H9 (cell line): ENCODE data around the gene CLEC3B. TPM values are rescaled to one million over a fixed set of nuclear protein-coding genes. Genes with fewer than 3 reads are reported as not detected.

Experiments used
- DNase-seq: peaks from one replicate; pipeline ENCODE4 v3.0.0-alpha.2; 2017
- H2AFZ ChIP-seq: one replicate; pipeline ENCODE4 v1.6.1; 2013; ENCODE audit warnings: mild to moderate bottlenecking, low read length, control low read depth, moderate library complexity
- H2AK5ac ChIP-seq: 2 replicates; pipeline ENCODE4 v1.6.1; 2013; ENCODE audit warnings: low read length, control low read depth, mixed read lengths; ENCODE audit not compliant: insufficient read length
- H2BK120ac ChIP-seq: one replicate; pipeline ENCODE4 v1.6.1; 2013; ENCODE audit warnings: low read depth, mild to moderate bottlenecking, low read length, control low read depth, inconsistent platforms; ENCODE audit not compliant: poor library complexity, severe bottlenecking
- H2BK12ac ChIP-seq: 2 replicates; pipeline ENCODE4 v1.6.1; 2013; ENCODE audit warnings: low read length, control low read depth, mixed read lengths, low read depth; ENCODE audit not compliant: insufficient read length
- H2BK15ac ChIP-seq: 2 replicates; pipeline ENCODE4 v1.6.1; 2013; ENCODE audit warnings: low read depth, low read length, control low read depth
- H2BK20ac ChIP-seq: one replicate; pipeline ENCODE4 v1.6.1; 2013; ENCODE audit warnings: low read depth, mild to moderate bottlenecking, low read length, control low read depth, inconsistent platforms; ENCODE audit not compliant: poor library complexity, severe bottlenecking
- H2BK5ac ChIP-seq: 2 replicates; pipeline ENCODE4 v1.6.1; 2013; ENCODE audit warnings: low read length, control low read depth, mixed read lengths; ENCODE audit not compliant: insufficient read length
- H3K14ac ChIP-seq: 2 replicates; pipeline ENCODE4 v1.6.1; 2013; ENCODE audit warnings: low read length, control low read depth; ENCODE audit not compliant: insufficient read depth
- H3K18ac ChIP-seq: 2 replicates; pipeline ENCODE4 v1.6.1; 2013; ENCODE audit warnings: low read depth, mild to moderate bottlenecking, mixed read lengths, low read length, control low read depth; ENCODE audit not compliant: insufficient read length
- H3K23ac ChIP-seq: 2 replicates; pipeline ENCODE4 v1.6.1; 2013; ENCODE audit warnings: low read length, control low read depth, mixed read lengths, low read depth; ENCODE audit not compliant: insufficient read length
- H3K23me2 ChIP-seq: 2 replicates; pipeline ENCODE4 v1.6.1; 2013; ENCODE audit warnings: low read depth, mild to moderate bottlenecking, mixed read lengths, low read length, control low read depth; ENCODE audit not compliant: insufficient read length, poor library complexity, severe bottlenecking
- H3K27ac ChIP-seq: 2 replicates; pipeline ENCODE4 v1.5.1; 2013; ENCODE audit warnings: low read length, control low read depth, mixed read lengths, low read depth; ENCODE audit not compliant: insufficient read length
- H3K27me3 ChIP-seq: 2 replicates; pipeline ENCODE4 v1.6.1; 2013; ENCODE audit warnings: low read length, control low read depth, inconsistent platforms; ENCODE audit not compliant: insufficient read depth
- H3K4ac ChIP-seq: 2 replicates; pipeline ENCODE4 v1.6.1; 2013; ENCODE audit warnings: low read depth, mild to moderate bottlenecking, control low read depth, inconsistent platforms, low read length, moderate library complexity
- H3K4me1 ChIP-seq: 2 replicates; pipeline ENCODE4 v1.6.1; 2013; ENCODE audit warnings: low read length, control low read depth, inconsistent platforms; ENCODE audit not compliant: insufficient read depth
- H3K4me2 ChIP-seq: 2 replicates; pipeline ENCODE4 v1.6.1; 2013; ENCODE audit warnings: low read length, control low read depth, mixed read lengths; ENCODE audit not compliant: insufficient read length, insufficient read depth
- H3K56ac ChIP-seq: 2 replicates; pipeline ENCODE4 v1.6.1; 2013; ENCODE audit warnings: low read depth, mild to moderate bottlenecking, mixed read lengths, low read length, control low read depth; ENCODE audit not compliant: insufficient read length
- H3K79me1 ChIP-seq: 2 replicates; pipeline ENCODE4 v1.6.1; 2013; ENCODE audit warnings: low read depth, mild to moderate bottlenecking, moderate library complexity, low read length, control low read depth, inconsistent platforms; ENCODE audit not compliant: insufficient read depth, poor library complexity, severe bottlenecking
- H3K79me2 ChIP-seq: 2 replicates; pipeline ENCODE4 v1.6.1; 2013; ENCODE audit warnings: low read length, control low read depth, inconsistent platforms; ENCODE audit not compliant: insufficient read depth
- H3K9ac ChIP-seq: 2 replicates; pipeline ENCODE4 v1.6.1; 2013; ENCODE audit warnings: low read length, control low read depth, mixed read lengths; ENCODE audit not compliant: insufficient read length; ENCODE audit errors: extremely low read depth
- H3K9me3 ChIP-seq: one replicate; pipeline ENCODE4 v1.6.1; 2013; ENCODE audit warnings: low read depth, low read length, inconsistent platforms; ENCODE audit not compliant: control insufficient read depth
- H3T11ph ChIP-seq: one replicate; pipeline ENCODE4 v1.6.1; 2013; ENCODE audit warnings: mild to moderate bottlenecking, low read length, control low read depth, inconsistent platforms
- H4K20me1 ChIP-seq: one replicate; pipeline ENCODE4 v1.6.1; 2013; ENCODE audit not compliant: control insufficient read depth, insufficient read length, insufficient read depth
- H4K5ac ChIP-seq: 2 replicates; pipeline ENCODE4 v1.6.1; 2013; ENCODE audit warnings: low read depth, mild to moderate bottlenecking, mixed read lengths, low read length, control low read depth; ENCODE audit not compliant: insufficient read length
- H4K8ac ChIP-seq: replicated peaks from 2 replicates; pipeline ENCODE4 v1.6.1; 2013; ENCODE audit warnings: low read length, control low read depth, mixed read lengths, low read depth; ENCODE audit not compliant: insufficient read length
- H4K91ac ChIP-seq: 2 replicates; pipeline ENCODE4 v1.6.1; 2013; ENCODE audit warnings: low read depth, mild to moderate bottlenecking, moderate library complexity, mixed read lengths, low read length, control low read depth; ENCODE audit not compliant: insufficient read length
- H3K27ac Mint-ChIP-seq, 3 experiments: 2 replicates in 2 of 3; 3 replicates in 1 of 3; pipeline ENCODE4 v1.8.0; 2020 to 2021; ENCODE audit warnings: mixed read lengths in 3 of 3, mild to moderate bottlenecking in 1 of 3, moderate library complexity in 1 of 3
- H3K27me3 Mint-ChIP-seq: 2 replicates; pipeline ENCODE4 v1.8.0; 2021; ENCODE audit warnings: low read depth, mild to moderate bottlenecking, moderate library complexity, mixed read lengths
- H3K36me3 Mint-ChIP-seq, 3 experiments: 2 replicates in 2 of 3; 3 replicates in 1 of 3; pipeline ENCODE4 v1.8.0; 2020 to 2021; ENCODE audit warnings: low read depth in 3 of 3, mixed read lengths in 3 of 3; ENCODE audit not compliant: insufficient read depth in 1 of 3
- H3K4me1 Mint-ChIP-seq, 2 experiments: 2 replicates each; pipeline ENCODE4 v1.8.0; 2020; ENCODE audit warnings: mixed read lengths in 2 of 2
- H3K4me3 Mint-ChIP-seq, 2 experiments: 2 replicates in 1 of 2; 3 replicates in 1 of 2; pipeline ENCODE4 v1.8.0; 2020 to 2021; ENCODE audit warnings: mild to moderate bottlenecking in 2 of 2, mixed read lengths in 2 of 2, moderate library complexity in 1 of 2
- H3K9me3 Mint-ChIP-seq, 2 experiments: 2 replicates in 1 of 2; 3 replicates in 1 of 2; pipeline ENCODE4 v1.8.0; 2020; ENCODE audit warnings: mild to moderate bottlenecking in 2 of 2, mixed read lengths in 2 of 2, moderate library complexity in 1 of 2
- WGBS: extraction: QIAGEN DNeasy Blood & Tissue Kit; methylation state at CpG from one replicate; pipeline ENCODE4 v1.1.7; 2013; ENCODE audit warnings: missing lambda C conversion rate, low lambda C conversion rate, mixed read lengths; ENCODE audit not compliant: insufficient read length; ENCODE audit errors: extremely low coverage; 5-methylcytosine and 5-hydroxymethylcytosine counted together
- total RNA-seq: library from RNA; stranded (reverse); gene quantifications from 2 replicates; pipeline ENCODE4 v1.2.1, GENCODE V29; 2021
- TF ChIP-seq, protein P1 (sequence below): fragments of 200-600 bp; sonication (generic); conservative IDR thresholded peaks from 3 replicates; pipeline ENCODE4 v1.8.0; 2021; ENCODE audit warnings: antibody characterized with exemption, mild to moderate bottlenecking

CLEC3B gene
- total RNA-seq, 1 experiment from 2014 or later, result not detected

DNA sequence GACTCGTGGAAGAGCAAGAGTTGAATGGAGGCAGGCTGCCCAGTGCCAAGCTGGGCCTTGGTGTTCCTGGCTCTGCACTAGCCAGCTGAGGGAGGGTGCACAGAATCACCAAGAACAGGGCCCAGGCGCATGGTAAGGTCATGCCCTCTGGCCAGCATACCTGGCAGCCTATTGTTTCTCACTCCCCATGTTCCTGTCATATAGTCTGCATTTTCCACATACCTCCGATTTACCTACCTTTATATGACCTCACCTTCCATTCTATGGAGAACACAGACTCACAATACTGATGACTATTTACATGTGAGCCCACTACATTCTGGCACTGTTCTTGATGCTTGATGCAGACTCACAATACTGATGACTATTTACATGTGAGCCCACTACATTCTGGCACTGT, 5.4 kb downstream of the CLEC3B start:
- Histone ChIP-seq H2BK5ac (no peak overlapping the region), H2AFZ (no peak overlapping the region), H4K20me1 (no peaks in the 10 kb centered on the region), H4K5ac (no peak overlapping the region), H2BK20ac (no peak overlapping the region), H3K4me2 (no peak overlapping the region), H3K27ac (no peak overlapping the region), H3K14ac (no peak overlapping the region), H3K23ac (no peak overlapping the region), H4K8ac (no peak overlapping the region), H2AK5ac (no peak overlapping the region), H2BK15ac (no peak overlapping the region), H3K9me3 (no peaks in the 10 kb centered on the region), H2BK120ac (no peak overlapping the region), H3K79me2 (no peaks in the 10 kb centered on the region), H3T11ph (no peak overlapping the region), H3K4me1 (no peaks in the 10 kb centered on the region; the same call in 1 of the 2 replicates), H3K23me2 (peaks cover 4% of the 10 kb centered on the region), H3K9ac (no peak overlapping the region), H2BK12ac (no peak overlapping the region), H3K18ac (no peak overlapping the region), H3K4ac (no peak overlapping the region), H3K56ac (no peak overlapping the region), H4K91ac (no peak overlapping the region), H3K79me1 (no peaks in the 10 kb centered on the region), H3K27me3 (peaks cover 16% of the 10 kb centered on the region; the same call in 1 of the 2 replicates)
- DNase-seq, result no peak
- peaks cover 57% of the 10 kb centered on the region for H3K27me3 Mint-ChIP-seq
- no peaks in the 10 kb centered on the region for H3K9me3 Mint-ChIP-seq
- TF ChIP-seq, protein P1, sequence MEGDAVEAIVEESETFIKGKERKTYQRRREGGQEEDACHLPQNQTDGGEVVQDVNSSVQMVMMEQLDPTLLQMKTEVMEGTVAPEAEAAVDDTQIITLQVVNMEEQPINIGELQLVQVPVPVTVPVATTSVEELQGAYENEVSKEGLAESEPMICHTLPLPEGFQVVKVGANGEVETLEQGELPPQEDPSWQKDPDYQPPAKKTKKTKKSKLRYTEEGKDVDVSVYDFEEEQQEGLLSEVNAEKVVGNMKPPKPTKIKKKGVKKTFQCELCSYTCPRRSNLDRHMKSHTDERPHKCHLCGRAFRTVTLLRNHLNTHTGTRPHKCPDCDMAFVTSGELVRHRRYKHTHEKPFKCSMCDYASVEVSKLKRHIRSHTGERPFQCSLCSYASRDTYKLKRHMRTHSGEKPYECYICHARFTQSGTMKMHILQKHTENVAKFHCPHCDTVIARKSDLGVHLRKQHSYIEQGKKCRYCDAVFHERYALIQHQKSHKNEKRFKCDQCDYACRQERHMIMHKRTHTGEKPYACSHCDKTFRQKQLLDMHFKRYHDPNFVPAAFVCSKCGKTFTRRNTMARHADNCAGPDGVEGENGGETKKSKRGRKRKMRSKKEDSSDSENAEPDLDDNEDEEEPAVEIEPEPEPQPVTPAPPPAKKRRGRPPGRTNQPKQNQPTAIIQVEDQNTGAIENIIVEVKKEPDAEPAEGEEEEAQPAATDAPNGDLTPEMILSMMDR, result no peak
- H3K27ac Mint-ChIP-seq, result no peak overlapping the region
- WGBS, result no CpG with 5 or more reads among the region's 3 CpGs
- H3K36me3 Mint-ChIP-seq, result no peaks in the 10 kb centered on the region
- peaks cover 16 to 17% of the 10 kb centered on the region in 2 experiments for H3K4me1 Mint-ChIP-seq
- H3K4me3 Mint-ChIP-seq, result no peak overlapping the region
